IPS-20b (cell line): ENCODE measurements around the gene SAT1.
A peak's percentile ranks its signal among the peaks of the same experiment; 100 is the strongest.
"Not testable (repeated sequence)": the region's sequence is repeated elsewhere in the genome, so short reads cannot be mapped to it uniquely, and the experiment has no call there.

ENCODE experiments used
- H3K27ac ChIP-seq: one replicate; pipeline ENCODE4 v1.5.1; 2013; ENCODE audit warnings: low read length
- H3K27me3 ChIP-seq: 2 replicates; pipeline ENCODE4 v1.6.1; 2013; ENCODE audit warnings: mild to moderate bottlenecking, low read length, inconsistent platforms; ENCODE audit not compliant: insufficient read depth
- H3K36me3 ChIP-seq: 2 replicates; pipeline ENCODE4 v1.6.1; 2013; ENCODE audit warnings: low read depth, mild to moderate bottlenecking, inconsistent platforms, low read length, moderate library complexity; ENCODE audit not compliant: insufficient read depth
- H3K4me1 ChIP-seq: 2 replicates; pipeline ENCODE4 v1.6.1; 2013; ENCODE audit warnings: mild to moderate bottlenecking, control low read depth, inconsistent platforms, low read length, moderate library complexity; ENCODE audit not compliant: insufficient read depth
- H3K4me3 ChIP-seq: 2 replicates; pipeline ENCODE4 v1.5.1; 2013; ENCODE audit warnings: mild to moderate bottlenecking, low read length, inconsistent platforms
- H3K9ac ChIP-seq: 2 replicates; pipeline ENCODE4 v1.6.1; 2013; ENCODE audit warnings: low read depth, mild to moderate bottlenecking, inconsistent platforms, low read length, moderate library complexity
- H3K9me3 ChIP-seq: 2 replicates; pipeline ENCODE4 v1.6.1; 2013; ENCODE audit warnings: mild to moderate bottlenecking, low read depth, low read length, inconsistent platforms; ENCODE audit not compliant: insufficient read depth

SAT1 gene

GRCh38 chrX:23782863-23783588 is at the start of gene SAT1:
Gene SAT1, plus strand, starts transcription at chrX:23783173. Its CDS starts 179 bp downstream, at chrX:23783352.
- Histone ChIP-seq H3K4me3 (peak within 1 kb of the TSS; percentile 88), H3K4me1 (peaks cover 5% of the 10 kb centered on the region; the same call in 1 of the 2 replicates), H3K9ac (peak within 1 kb of the TSS; percentile 79; the same call in 1 of the 2 replicates), H3K9me3 (no peaks in the 10 kb centered on the region), H3K36me3 (peaks cover 4% of the 10 kb centered on the region), H3K27me3 (no peaks in the 10 kb centered on the region), H3K27ac (no peak within 1 kb of the TSS)

GRCh38 chrX:23736030-23736429 is 46.9 kb upstream of the SAT1 start:
- no peak overlapping the region for H3K9ac ChIP-seq
- H3K36me3 ChIP-seq: peaks cover 17% of the 10 kb centered on the region; the same call in 1 of the 2 replicates
- no peak overlapping the region for H3K27ac ChIP-seq
- no peaks in the 10 kb centered on the region for H3K27me3 ChIP-seq
- no peak overlapping the region for H3K4me3 ChIP-seq
- H3K4me1 ChIP-seq: no peaks in the 10 kb centered on the region
- H3K9me3 ChIP-seq: no peaks in the 10 kb centered on the region

- H3K4me3 ChIP-seq: no peak overlapping the region
- no peaks in the 10 kb centered on the region for H3K9me3 ChIP-seq
- H3K27ac ChIP-seq: no peak overlapping the region
- H3K27me3 ChIP-seq: no peaks in the 10 kb centered on the region
- no peak overlapping the region for H3K9ac ChIP-seq
- peaks cover 8% of the 10 kb centered on the region; the same call in 1 of the 2 replicates for H3K36me3 ChIP-seq
- H3K4me1 ChIP-seq: no peaks in the 10 kb centered on the region; the same call in 1 of the 2 replicates
Observed at GRCh38 chrX:23737413-23737812, 45.6 kb upstream of the SAT1 start.

GRCh38 chrX:23742174-23742696 is 40.7 kb upstream of the SAT1 start:
- no peaks in the 10 kb centered on the region; the same call in 1 of the 2 replicates for H3K4me1 ChIP-seq
- H3K27me3 ChIP-seq: no peaks in the 10 kb centered on the region
- no peaks in the 10 kb centered on the region for H3K9me3 ChIP-seq
- peak overlapping the region; percentile 81 for H3K4me3 ChIP-seq
- no peak overlapping the region for H3K27ac ChIP-seq
- H3K9ac ChIP-seq: peak overlapping the region; percentile 71; the same call in 1 of the 2 replicates
- no peaks in the 10 kb centered on the region for H3K36me3 ChIP-seq

- Histone ChIP-seq H3K27me3 (no peaks in the 10 kb centered on the region), H3K9ac (peak within 1 kb of the TSS; percentile 71), H3K36me3 (no peaks in the 10 kb centered on the region), H3K4me1 (no peaks in the 10 kb centered on the region; the same call in 1 of the 2 replicates), H3K27ac (no peak within 1 kb of the TSS), H3K9me3 (no peaks in the 10 kb centered on the region), H3K4me3 (peak within 1 kb of the TSS; percentile 81)
Observed at GRCh38 chrX:23742697-23743622, 40.0 kb upstream of the SAT1 start, which contains the start of gene ACOT9. Gene ACOT9, minus strand, starts transcription at chrX:23743276. Its CDS starts 132 bp downstream, at chrX:23743144.

- Histone ChIP-seq H3K9ac (peak overlapping the region; percentile 51; the same call in 1 of the 2 replicates), H3K4me3 (peak overlapping the region; percentile 81; the same call in 1 of the 2 replicates)
- H3K27ac ChIP-seq, H3K27me3 ChIP-seq, H3K9me3 ChIP-seq, H3K36me3 ChIP-seq, H3K4me1 ChIP-seq: not testable (repeated sequence)
Observed at GRCh38 chrX:23743623-23743971, 39.4 kb upstream of the SAT1 start.

- H3K27ac ChIP-seq: no peak overlapping the region
- H3K27me3 ChIP-seq: no peaks in the 10 kb centered on the region
- no peaks in the 10 kb centered on the region; the same call in 1 of the 2 replicates for H3K4me1 ChIP-seq
- H3K36me3 ChIP-seq: no peaks in the 10 kb centered on the region
- no peaks in the 10 kb centered on the region for H3K9me3 ChIP-seq
- H3K4me3 ChIP-seq: no peak overlapping the region
- no peak overlapping the region for H3K9ac ChIP-seq
Observed at GRCh38 chrX:23745786-23746185, 37.2 kb upstream of the SAT1 start.

- no peaks in the 10 kb centered on the region for H3K9me3 ChIP-seq
- no peak overlapping the region for H3K4me3 ChIP-seq
- H3K36me3 ChIP-seq: no peaks in the 10 kb centered on the region
- H3K9ac ChIP-seq: no peak overlapping the region
- H3K27ac ChIP-seq: no peak overlapping the region
- no peaks in the 10 kb centered on the region for H3K4me1 ChIP-seq
- H3K27me3 ChIP-seq: no peaks in the 10 kb centered on the region
Observed at GRCh38 chrX:23749129-23749528, 33.8 kb upstream of the SAT1 start.

- Histone ChIP-seq H3K36me3 (no peaks in the 10 kb centered on the region), H3K27me3 (no peaks in the 10 kb centered on the region), H3K4me3 (no peak overlapping the region), H3K4me1 (no peaks in the 10 kb centered on the region), H3K9me3 (no peaks in the 10 kb centered on the region), H3K27ac (no peak overlapping the region), H3K9ac (no peak overlapping the region)
Observed at GRCh38 chrX:23749576-23749975, 33.4 kb upstream of the SAT1 start.

GRCh38 chrX:23752740-23753415 is 30.1 kb upstream of the SAT1 start:
- no peak overlapping the region for H3K4me3 ChIP-seq
- no peaks in the 10 kb centered on the region for H3K36me3 ChIP-seq
- no peaks in the 10 kb centered on the region for H3K9me3 ChIP-seq
- no peaks in the 10 kb centered on the region for H3K27me3 ChIP-seq
- H3K4me1 ChIP-seq: no peaks in the 10 kb centered on the region
- no peak overlapping the region for H3K9ac ChIP-seq
- no peak overlapping the region for H3K27ac ChIP-seq

GRCh38 chrX:23754664-23755063 is 28.3 kb upstream of the SAT1 start:
- Histone ChIP-seq H3K9me3 (no peaks in the 10 kb centered on the region), H3K27ac (no peak overlapping the region), H3K27me3 (no peaks in the 10 kb centered on the region), H3K4me3 (no peak overlapping the region), H3K4me1 (no peaks in the 10 kb centered on the region), H3K9ac (no peak overlapping the region), H3K36me3 (no peaks in the 10 kb centered on the region)
